Activated CD4-positive, CD25-positive, alpha-beta regulatory T cell treated with anti-CD3 and anti-CD28 coated beads, Interleukin-2, amount 50 U/mL, for 16 hours (primary cell): ENCODE data around the gene RALGPS1.

Experiments
- DNase-seq: peaks from one replicate; pipeline ENCODE4 v3.0.0-alpha.2; 2020; ENCODE audit warnings: low read depth, low spot score

Gene RALGPS1

GRCh38 chr9:127255692-127256091, 341.1 kb downstream of the RALGPS1 start:
- no peak for DNase-seq

DNA sequence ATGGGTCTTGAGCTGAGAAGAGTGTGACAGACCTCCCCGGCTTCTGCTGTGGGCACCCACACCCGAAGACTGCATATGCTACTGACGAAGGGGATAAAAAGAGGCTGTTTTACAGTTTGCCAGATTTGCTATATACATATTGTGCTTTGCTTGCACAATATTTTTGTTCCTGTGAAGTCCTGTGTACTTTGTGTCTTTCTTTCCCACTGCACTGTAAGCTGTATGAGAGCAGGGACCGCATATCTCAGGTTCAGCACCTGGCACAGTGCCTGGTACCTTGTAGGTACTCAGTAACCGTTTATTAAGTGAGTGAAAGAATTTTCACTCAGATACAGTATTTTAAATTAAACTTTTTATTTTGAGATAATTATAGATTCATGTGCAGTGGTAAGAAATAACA, 341.7 kb downstream of the RALGPS1 start:
- DNase-seq, result no peak

DNA sequence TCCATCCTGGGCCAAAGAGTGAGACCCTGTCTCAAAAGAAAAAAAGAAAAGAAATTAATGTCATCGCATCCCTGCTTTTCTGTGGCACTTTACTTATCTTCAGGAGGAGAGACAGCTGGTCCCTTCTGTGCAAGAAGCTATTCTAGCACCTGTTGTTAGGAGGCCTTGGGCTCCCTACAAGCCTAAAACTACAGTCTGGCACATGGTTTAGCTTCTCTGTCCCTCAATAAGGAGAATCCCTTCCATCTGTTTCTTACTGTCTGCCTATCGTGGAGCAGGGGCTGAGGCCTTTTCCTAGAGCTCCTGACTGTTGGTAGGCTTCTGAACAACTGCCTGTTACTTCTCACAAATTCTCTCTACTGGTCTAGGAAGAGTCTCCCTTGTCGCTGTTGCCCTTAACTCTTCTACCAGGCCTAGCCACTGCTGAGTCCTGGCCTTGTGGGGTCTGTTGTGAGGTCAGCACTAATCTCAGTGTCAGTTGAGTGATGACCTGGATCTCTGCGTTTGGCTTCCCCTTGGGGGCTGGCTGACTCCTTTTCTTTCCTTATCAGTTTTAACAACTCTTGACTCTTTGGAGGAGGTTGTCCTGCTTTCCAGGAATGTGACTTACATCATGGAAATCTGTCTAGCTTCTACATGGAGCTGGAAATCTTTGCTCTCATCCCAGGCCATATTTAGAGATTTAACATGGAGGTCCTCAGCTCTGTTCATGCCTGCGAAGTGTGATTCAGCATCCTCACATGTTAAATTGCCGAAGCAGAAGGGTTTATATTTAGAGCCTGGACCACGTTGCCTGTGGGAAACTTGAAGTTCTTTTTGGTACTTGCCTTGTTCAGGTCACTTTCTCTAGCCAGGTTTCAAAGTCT, 344.3 kb downstream of the RALGPS1 start:
- DNase-seq, result no peak

- no peak for DNase-seq
Observed at GRCh38 chr9:127262602-127263001, 348.0 kb downstream of the RALGPS1 start.

DNA sequence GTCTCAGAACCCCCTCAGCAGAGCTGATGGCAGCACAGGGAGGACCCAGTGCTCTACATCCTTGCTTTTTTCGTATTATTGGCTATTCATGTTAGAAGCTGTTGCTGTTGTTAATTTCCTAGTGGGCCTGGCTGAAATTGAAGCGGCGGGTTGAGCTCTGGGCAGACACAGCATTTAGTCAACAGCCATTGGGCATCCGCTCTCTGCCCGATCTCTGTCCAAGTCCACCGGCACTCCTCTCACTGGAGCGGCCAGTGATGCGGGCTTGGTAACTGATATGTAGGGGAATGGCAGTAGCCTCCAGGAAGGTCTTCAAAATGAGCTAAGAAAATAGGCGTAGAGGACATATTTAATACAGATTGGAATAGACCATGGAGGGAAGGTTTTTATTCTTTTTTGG, 348.7 kb downstream of the RALGPS1 start:
- DNase-seq, result no peak

GRCh38 chr9:127263664-127264063, 349.1 kb downstream of the RALGPS1 start:
- no peak for DNase-seq

DNA sequence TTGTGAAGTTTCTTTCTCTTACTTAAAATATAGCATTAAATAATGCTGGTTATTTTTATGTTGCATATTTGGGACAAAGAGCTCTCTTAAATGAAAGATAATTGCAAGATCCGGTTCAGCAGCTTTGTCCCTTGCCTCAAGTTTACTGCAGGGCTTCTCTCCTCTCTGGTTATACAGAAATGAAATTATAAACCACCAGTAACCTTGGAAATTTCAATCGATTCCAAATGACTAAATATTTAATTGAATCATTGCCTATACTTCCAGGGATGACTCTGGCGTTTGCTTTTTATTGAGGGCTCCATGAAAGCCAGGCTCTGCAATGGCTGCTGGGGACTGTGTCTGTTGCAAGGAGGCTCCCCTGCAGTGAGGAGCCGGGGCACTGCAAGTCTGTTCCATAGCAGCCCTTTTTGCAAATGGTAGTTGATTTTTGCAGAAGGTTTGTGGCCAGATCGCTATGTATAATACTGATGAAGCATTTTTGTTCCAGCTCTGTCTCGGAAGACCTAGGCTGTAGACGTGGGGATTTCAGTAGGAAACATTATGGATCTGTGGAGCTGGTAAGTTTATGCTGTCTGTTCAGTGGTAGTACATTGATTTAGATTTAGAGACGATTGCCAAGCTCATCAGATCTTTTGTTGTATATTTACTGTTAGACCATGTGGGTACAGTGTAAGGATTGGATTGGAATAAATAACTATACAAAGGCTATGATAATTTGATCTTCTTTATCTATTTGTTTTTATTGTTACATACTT, 350.1 kb downstream of the RALGPS1 start, which contains the start of gene GARNL3:
Gene GARNL3, plus strand, starts transcription at position 313 of the 758 bp plus-strand sequence. Its CDS starts 104 bp downstream, at position 417.
- no peak for DNase-seq

DNA sequence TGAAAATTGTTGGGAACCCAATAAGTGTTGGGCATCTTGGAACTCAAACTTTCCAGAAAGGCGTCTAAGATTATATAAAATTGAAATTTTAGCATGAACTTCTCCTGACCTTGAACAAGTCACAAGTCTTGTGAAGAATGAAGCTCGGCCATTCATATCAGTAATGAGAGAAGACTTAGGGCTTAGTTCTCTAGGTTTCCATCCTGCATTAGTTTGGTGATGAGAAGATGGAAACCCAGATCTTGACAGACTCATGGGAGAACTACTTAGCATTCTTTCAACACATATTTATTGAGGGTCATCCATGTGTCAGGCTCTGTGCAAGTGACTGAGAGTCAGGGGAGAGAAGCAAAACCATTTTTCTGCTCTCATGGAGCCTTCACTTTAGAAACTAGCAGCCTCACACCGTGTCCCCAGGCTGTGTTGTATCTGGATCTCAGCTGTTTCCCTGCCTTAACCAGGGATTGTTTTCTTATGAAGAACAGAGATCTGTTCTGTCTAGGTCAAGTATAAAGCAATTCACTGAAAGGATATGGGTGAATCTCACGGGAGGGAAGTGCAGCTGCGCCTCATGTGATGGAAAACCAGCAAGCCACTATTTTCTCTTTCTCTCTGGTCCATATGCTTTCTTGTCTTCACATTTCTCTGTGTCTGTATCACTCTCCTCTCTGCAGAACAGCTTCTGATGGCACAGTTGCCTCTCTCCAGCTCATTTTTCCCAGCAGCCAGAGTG, 353.4 kb downstream of the RALGPS1 start:
- no peak for DNase-seq

DNA sequence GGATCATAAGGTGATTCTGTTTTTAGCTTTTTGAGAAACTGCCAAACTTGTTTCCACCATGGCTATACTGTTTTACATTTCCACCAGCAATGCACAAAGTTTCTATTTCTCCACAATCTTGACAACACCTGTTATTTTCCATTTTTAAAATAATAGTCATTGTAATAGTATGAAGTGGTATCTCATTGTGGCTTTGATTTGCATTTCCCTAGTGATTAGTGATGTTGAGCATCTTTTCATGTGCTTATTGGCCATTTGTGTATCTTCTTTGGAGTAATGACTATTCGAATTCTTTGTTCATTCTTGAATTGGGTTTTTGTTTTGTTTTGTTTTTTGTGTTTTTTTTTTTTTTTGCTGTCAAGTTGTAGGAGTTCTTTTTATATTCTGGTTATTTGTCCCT, 354.9 kb downstream of the RALGPS1 start:
- no peak for DNase-seq
